Epithelial cell of esophagus (primary cell): Measurements from ENCODE around the gene ILK.
A peak's percentile ranks its signal among the peaks of the same experiment; 100 is the strongest.

Experiments
- DNase-seq: peaks from one replicate; pipeline ENCODE4 v3.0.0; 2010; ENCODE audit warnings: low read depth
- H3K4me3 ChIP-seq: 2 replicates; pipeline ENCODE4 v1.5.1; 2011; ENCODE audit warnings: mild to moderate bottlenecking, low read length, control low read depth
- TF ChIP-seq, protein P1 (sequence below): IDR thresholded peaks from 2 replicates; pipeline ENCODE4 v1.5.1; 2011; ENCODE audit warnings: low read depth, mild to moderate bottlenecking, low read length, control low read depth, inconsistent platforms; ENCODE audit not compliant: insufficient read depth; ENCODE audit errors: missing control alignments

ILK gene

DNA sequence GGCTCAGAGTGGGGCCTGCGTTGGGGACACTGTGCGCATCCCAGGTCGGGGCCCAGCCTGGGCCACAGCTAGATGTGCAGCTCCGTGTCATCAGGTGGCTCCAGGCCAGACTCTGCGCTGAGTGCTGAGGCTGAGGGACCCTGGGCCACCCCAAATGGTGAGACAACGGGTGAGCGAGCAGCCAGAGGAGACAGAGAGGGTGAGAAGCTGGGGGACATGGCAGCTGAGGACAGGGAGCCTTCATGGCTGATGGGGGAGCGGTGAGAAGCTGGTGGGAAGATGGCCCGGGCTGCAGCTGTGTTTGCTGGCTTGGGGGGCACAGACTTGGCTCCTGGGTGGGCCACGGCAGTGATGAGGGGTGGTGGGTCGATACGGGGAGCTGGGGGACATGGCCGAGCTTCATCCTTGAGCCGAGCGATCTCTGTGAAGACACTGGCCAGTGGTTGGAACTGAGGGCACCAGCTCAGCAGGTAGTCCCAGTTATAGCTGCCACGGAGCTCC, 18.2 kb downstream of the ILK start:
- TF ChIP-seq, protein P1, sequence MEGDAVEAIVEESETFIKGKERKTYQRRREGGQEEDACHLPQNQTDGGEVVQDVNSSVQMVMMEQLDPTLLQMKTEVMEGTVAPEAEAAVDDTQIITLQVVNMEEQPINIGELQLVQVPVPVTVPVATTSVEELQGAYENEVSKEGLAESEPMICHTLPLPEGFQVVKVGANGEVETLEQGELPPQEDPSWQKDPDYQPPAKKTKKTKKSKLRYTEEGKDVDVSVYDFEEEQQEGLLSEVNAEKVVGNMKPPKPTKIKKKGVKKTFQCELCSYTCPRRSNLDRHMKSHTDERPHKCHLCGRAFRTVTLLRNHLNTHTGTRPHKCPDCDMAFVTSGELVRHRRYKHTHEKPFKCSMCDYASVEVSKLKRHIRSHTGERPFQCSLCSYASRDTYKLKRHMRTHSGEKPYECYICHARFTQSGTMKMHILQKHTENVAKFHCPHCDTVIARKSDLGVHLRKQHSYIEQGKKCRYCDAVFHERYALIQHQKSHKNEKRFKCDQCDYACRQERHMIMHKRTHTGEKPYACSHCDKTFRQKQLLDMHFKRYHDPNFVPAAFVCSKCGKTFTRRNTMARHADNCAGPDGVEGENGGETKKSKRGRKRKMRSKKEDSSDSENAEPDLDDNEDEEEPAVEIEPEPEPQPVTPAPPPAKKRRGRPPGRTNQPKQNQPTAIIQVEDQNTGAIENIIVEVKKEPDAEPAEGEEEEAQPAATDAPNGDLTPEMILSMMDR: no peak
- no peak overlapping the region for H3K4me3 ChIP-seq
- no peak for DNase-seq

DNA sequence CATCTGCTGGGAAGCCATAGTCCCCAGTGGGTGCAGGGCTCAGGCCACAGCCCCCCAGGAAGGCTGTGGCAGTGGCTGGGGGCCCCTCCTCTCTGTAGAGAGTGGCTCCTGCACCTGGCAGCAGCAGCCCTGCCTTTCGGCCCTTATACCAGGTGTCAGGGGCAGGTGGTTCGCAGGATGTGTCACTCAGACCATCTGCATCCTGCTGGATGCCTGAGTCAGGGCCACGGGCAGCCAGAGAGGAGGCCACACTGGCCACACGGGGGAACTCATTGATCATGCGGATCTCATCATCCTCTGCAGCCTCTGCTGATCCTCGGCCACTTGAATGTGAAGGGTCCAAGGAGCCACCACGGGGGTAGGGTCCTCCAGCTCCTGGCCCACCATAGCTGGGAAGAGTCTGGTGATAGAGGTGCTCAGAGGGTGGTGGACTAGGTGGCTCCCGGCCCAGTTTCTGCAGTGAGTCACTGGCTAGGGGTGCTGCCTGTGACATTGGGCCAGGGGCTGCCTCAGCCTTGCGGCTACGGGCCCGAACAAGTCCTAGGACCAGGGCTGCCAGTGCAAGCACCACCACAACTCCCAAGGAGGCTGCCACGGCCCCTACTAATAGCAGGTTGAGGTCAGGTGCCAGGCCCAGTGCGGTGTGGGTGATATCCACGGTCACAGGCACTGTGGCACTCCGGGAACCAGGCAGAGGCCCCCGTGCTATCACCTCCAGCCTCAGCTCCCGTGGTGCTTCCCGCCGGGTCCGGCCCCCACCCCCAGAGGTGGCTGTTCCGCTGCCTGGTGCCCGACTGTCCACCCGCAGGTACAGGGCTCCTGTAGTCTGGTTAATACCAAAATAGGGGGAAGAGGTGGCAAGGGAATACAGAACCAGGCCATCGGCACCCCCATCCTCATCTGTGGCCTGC, 18.9 kb downstream of the ILK start:
- no peak overlapping the region for H3K4me3 ChIP-seq
- DNase-seq: peak; percentile 11
- TF ChIP-seq, protein P1: no peak

DNA sequence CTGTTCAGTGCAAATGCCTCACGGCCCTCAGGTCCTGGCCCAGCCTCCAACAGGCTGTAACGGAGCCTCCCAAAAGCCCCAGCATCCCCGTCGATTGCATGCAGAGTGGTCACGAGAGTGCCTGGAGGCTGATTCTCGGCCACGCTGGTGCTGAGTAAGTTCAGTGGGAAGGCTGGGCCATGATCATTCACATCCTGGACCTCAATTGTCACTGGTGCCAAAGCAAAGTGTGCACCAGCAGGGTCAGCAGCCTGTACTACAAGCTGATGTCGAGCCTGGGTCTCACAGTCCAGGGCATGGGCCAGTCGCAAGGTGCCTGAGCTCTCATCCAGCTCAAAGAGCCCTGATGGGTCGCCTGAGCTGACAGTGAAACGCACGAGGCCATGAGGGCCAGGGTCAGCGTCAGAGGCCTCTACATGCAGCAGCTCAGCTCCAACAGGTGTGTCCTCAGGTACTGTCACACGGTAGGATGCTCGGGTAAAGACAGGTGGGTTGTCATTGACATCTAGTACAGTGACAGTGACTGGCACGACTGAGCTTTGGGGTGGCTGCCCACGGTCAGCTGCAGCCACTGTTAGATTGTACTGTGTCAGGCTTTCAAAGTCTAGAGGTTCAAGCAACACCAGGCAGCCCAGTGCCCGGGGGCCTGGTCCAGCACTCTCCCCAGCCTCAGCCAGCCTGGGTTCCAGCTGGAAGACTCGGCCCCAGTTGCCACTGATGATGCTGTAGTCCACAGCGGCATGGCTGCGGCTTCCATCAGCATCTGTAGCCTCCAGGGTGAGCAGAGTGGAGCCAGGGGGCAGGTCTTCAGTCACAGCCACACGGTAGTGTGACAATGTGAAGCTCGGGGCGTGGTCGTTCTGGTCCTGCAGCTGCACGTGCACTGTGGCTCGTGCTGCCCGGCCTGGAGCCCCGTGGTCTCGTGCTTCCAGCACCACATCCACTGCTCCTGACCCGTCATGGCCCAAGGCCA, 20.1 kb downstream of the ILK start:
- no peak for DNase-seq
- TF ChIP-seq, protein P1: no peak

DNA sequence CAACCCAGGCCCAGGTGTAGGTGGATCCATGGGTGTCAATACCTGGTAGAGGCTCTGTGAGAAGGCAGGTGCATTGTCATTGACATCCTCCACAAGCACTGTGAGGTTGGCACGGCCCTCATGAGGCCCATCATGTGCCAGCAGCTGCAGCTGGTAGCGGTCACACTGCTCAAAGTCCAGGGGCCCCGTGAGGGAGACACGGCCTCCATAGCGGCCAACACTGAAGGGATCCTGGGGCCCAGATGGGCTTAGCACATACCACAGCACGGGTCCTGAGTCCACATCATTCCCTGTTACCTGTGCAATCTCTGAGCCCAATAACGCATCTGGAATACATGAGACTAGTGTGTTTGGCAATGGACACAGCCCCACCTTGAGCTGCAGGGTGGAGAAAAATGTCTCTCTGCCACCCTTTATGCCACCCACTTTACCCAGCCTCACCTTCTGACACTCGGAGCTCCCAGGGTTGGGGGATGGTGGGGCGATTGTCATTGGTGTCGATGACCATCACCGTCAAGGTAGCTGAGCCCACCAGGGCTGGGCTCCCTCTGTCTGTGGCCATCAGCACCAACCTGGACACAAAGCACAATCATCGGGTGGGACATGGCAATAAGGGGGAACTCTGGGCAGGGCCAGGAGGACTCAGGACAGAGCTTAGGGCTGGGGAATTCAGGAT, 21.7 kb downstream of the ILK start:
- no peak for DNase-seq
- TF ChIP-seq, protein P1: no peak
- no peak overlapping the region for H3K4me3 ChIP-seq

More for the DNA sequence above, 20.1 kb downstream of the ILK start:
- no peak overlapping the region for H3K4me3 ChIP-seq

DNA sequence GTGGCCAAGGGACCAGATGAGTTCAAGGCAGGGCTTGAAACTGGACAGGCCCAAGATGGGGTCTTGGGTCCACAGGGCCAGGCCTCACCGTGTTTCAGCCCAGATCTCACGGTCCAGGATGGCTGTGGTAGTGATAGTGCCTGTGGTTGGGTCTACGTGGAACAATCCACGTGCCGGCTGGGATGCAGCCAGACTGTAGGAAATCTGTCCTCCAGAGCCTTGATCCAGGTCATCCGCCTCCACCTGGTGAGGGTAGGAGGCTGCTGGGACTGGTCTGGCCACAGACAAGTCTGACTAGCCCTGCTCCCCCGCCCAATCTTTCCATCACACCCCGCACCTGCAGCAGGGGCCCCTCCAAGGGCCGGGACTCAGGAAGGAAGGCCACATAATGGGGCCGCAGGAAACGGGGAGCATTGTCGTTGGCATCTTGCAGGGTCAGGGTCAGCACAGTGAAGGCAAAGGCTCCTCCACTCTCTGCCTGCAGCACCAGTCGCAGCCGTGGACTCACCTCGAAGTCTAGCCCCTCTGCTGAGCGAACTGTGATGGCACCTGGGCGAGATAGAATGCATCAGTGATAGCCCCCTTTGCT, 22.4 kb downstream of the ILK start:
- H3K4me3 ChIP-seq: no peak overlapping the region
- TF ChIP-seq, protein P1: no peak
- DNase-seq: no peak
